Osteoblast (primary cell): ENCODE data around the gene CCDC50. TPM values are rescaled to one million over a fixed set of nuclear protein-coding genes. Genes with fewer than 3 reads are reported as not detected.

ENCODE experiments used
- DNase-seq: peaks from one replicate; pipeline ENCODE4 v3.0.0; 2011; ENCODE audit warnings: low spot score, mixed read lengths; ENCODE audit not compliant: insufficient read length; ENCODE audit errors: missing footprints
- H2AFZ ChIP-seq: 2 replicates; pipeline ENCODE4 v1.6.0; 2011; ENCODE audit warnings: mild to moderate bottlenecking, low read length
- H3K27ac ChIP-seq: 2 replicates; pipeline ENCODE4 v1.5.1; 2011; ENCODE audit warnings: mild to moderate bottlenecking, low read depth, low read length, moderate library complexity
- H3K27me3 ChIP-seq: 2 replicates; pipeline ENCODE4 v1.6.0; 2012; ENCODE audit warnings: mild to moderate bottlenecking, control low read depth, inconsistent platforms, low read length, moderate library complexity; ENCODE audit not compliant: insufficient read depth
- H3K36me3 ChIP-seq: 2 replicates; pipeline ENCODE4 v1.5.1; 2011; ENCODE audit warnings: mild to moderate bottlenecking, low read length, control low read depth, moderate library complexity; ENCODE audit not compliant: insufficient read depth
- H3K4me1 ChIP-seq: 2 replicates; pipeline ENCODE4 v1.5.1; 2011; ENCODE audit warnings: mild to moderate bottlenecking, low read length, control low read depth, moderate library complexity; ENCODE audit not compliant: insufficient read depth
- H3K4me2 ChIP-seq: 2 replicates; pipeline ENCODE4 v1.6.0; 2011; ENCODE audit warnings: mild to moderate bottlenecking, low read length; ENCODE audit not compliant: insufficient read depth
- H3K4me3 ChIP-seq: fragments of 200-600 bp; sonication (generic); 3 replicates; pipeline ENCODE4 v1.5.1; 2012; ENCODE audit warnings: mild to moderate bottlenecking, low read length, inconsistent platforms; ENCODE audit not compliant: insufficient read depth
- H3K79me2 ChIP-seq: 2 replicates; pipeline ENCODE4 v1.6.0; 2012; ENCODE audit warnings: mild to moderate bottlenecking, low read length, control low read depth, inconsistent platforms; ENCODE audit not compliant: insufficient read depth
- H3K9me3 ChIP-seq: 2 replicates; pipeline ENCODE4 v1.5.1; 2011; ENCODE audit warnings: low read depth, low read length, control low read depth
- H4K20me1 ChIP-seq: 2 replicates; pipeline ENCODE4 v1.6.0; 2012; ENCODE audit warnings: mild to moderate bottlenecking, low read length, control low read depth; ENCODE audit not compliant: insufficient read depth
- total RNA-seq: library from RNA; depleted of rRNA; stranded (reverse); fragments of >200 nt; gene quantifications from 2 replicates; pipeline ENCODE4 v1.2.3, GENCODE V29; 2012
- TF ChIP-seq, protein P1 (sequence below): IDR thresholded peaks from 2 replicates; pipeline ENCODE4 v1.5.1; 2011; ENCODE audit warnings: mild to moderate bottlenecking, low read depth, low read length, moderate library complexity; ENCODE audit errors: extremely low read depth

Gene CCDC50
- total RNA-seq, 1 donor: 78.2 TPM

DNA sequence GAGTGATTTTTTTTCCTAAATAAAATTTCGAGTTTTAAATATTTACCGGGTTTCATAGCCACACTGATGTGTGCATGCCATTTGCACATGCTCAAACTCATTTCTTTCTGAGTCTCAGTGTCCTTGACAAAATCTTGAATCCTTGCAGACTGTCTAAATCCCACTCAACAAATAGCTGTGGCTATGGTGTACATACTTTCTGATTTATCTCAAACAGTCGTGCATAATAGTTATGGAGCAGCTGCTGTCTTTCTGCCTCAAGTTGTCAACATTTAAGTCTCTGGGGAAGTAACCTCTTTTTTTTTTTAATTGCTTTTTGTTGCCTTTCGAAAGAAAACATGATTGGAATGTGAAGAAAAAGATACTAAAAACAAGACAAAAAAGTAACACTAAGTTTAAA, 53.9 kb downstream of the CCDC50 start:
- Histone ChIP-seq H3K36me3 (peaks cover 34% of the 10 kb centered on the region), H3K4me3 (no peak overlapping the region), H3K9me3 (no peaks in the 10 kb centered on the region), H3K4me1 (peaks cover 25% of the 10 kb centered on the region), H3K79me2 (peaks cover 13% of the 10 kb centered on the region), H2AFZ (no peak overlapping the region), H3K27me3 (no peaks in the 10 kb centered on the region), H4K20me1 (no peaks in the 10 kb centered on the region), H3K27ac (no peak overlapping the region), H3K4me2 (no peak overlapping the region)
- DNase-seq: no peak
- TF ChIP-seq, protein P1, sequence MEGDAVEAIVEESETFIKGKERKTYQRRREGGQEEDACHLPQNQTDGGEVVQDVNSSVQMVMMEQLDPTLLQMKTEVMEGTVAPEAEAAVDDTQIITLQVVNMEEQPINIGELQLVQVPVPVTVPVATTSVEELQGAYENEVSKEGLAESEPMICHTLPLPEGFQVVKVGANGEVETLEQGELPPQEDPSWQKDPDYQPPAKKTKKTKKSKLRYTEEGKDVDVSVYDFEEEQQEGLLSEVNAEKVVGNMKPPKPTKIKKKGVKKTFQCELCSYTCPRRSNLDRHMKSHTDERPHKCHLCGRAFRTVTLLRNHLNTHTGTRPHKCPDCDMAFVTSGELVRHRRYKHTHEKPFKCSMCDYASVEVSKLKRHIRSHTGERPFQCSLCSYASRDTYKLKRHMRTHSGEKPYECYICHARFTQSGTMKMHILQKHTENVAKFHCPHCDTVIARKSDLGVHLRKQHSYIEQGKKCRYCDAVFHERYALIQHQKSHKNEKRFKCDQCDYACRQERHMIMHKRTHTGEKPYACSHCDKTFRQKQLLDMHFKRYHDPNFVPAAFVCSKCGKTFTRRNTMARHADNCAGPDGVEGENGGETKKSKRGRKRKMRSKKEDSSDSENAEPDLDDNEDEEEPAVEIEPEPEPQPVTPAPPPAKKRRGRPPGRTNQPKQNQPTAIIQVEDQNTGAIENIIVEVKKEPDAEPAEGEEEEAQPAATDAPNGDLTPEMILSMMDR: no peak

DNA sequence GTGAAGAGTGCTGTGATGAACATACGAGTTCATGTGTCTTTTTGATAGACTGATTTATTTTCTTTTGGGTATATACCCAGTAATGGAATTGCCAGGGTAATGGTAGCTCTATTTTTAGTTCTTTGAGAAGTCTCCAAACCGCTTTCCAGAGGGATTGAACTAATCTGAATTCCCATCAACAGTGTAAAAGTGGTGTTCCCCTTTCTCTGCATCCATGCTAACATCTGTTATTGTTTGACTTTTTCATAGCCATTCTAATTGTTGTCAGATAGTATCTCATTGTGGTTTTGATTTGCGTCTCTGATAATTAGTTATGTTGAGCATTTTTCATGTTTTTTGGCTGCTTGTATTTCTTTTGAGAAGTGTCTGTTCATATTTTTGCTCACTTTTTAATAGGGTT, 55.9 kb downstream of the CCDC50 start:
- peaks cover 5% of the 10 kb centered on the region for H3K79me2 ChIP-seq
- no peak for DNase-seq
- no peak overlapping the region for H3K27ac ChIP-seq
- no peaks in the 10 kb centered on the region for H4K20me1 ChIP-seq
- H3K9me3 ChIP-seq: no peaks in the 10 kb centered on the region
- no peak overlapping the region for H2AFZ ChIP-seq
- H3K36me3 ChIP-seq: peaks cover 29% of the 10 kb centered on the region
- TF ChIP-seq, protein P1: no peak
- peaks cover 11% of the 10 kb centered on the region for H3K4me1 ChIP-seq
- H3K27me3 ChIP-seq: no peaks in the 10 kb centered on the region
- no peak overlapping the region for H3K4me3 ChIP-seq
- no peak overlapping the region for H3K4me2 ChIP-seq

DNA sequence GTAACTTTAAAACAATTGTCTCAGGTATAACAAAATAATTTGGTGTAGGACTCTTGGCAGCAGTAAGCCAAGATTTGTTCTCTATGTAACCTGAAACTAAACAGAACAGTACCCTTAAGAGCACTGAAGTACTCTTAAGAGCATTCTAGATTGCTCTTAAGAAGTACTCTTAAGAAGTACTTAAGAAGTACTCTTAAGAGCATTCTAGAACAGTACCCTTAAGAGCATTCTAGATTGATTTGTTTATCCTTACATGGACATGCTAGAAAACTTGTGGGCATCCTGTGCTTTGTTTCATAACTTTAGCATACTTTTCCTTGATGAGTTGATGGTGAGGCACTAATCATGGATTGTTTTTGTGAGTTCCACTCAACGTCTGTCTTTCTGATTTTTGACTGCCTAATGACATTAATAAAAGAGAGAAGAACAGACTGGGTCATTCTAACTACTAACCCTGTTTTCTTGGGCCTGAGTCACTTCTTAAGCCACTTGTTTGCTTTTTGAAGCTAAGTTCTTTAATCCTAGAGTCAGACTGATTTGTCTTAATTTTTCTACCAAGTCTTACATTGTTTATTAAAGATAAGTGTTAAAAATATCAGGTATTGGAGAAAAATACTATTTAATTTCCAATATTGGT, 58.4 kb downstream of the CCDC50 start:
- DNase-seq: no peak
- no peak overlapping the region for H3K4me3 ChIP-seq
- H3K36me3 ChIP-seq: peaks cover 15% of the 10 kb centered on the region
- H3K79me2 ChIP-seq: peaks cover 2% of the 10 kb centered on the region
- peaks cover 11% of the 10 kb centered on the region for H3K4me1 ChIP-seq
- H4K20me1 ChIP-seq: no peaks in the 10 kb centered on the region
- H3K4me2 ChIP-seq: no peak overlapping the region
- H3K27ac ChIP-seq: no peak overlapping the region
- no peaks in the 10 kb centered on the region for H3K9me3 ChIP-seq
- no peak overlapping the region for H2AFZ ChIP-seq
- TF ChIP-seq, protein P1: no peak
- no peaks in the 10 kb centered on the region for H3K27me3 ChIP-seq

DNA sequence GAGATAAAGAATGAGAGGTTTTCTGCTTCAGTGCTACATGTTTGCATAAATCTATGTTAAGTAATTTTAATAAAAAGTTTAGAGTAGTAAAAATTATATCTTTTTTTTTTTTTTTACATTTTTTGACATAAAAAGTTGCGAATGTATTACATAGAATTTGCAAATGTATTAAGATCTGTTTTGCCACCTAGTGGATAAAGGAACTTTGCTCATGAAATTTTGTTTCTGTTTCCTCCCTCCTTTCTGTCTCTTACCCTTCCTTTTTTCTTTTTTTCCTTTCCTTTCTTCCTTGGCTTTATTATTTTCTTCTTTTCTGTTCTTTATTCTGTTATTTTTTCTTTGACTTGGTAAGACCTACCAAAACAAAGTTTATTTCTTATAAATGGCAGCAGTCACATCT, 59.6 kb downstream of the CCDC50 start:
- Histone ChIP-seq H3K4me3 (no peak overlapping the region), H3K4me1 (peaks cover 7% of the 10 kb centered on the region), H2AFZ (no peak overlapping the region), H3K27me3 (no peaks in the 10 kb centered on the region), H4K20me1 (no peaks in the 10 kb centered on the region), H3K9me3 (no peaks in the 10 kb centered on the region), H3K4me2 (no peak overlapping the region), H3K27ac (no peak overlapping the region), H3K36me3 (peaks cover 9% of the 10 kb centered on the region), H3K79me2 (peaks cover 2% of the 10 kb centered on the region)
- no peak for DNase-seq
- TF ChIP-seq, protein P1: peak; percentile 43
